ENCODE results near the gene TRIM46. TPM values are rescaled to one million over a fixed set of nuclear protein-coding genes. Genes with fewer than 3 reads are reported as not detected.
"Not testable (repeated sequence)": the region's sequence is repeated elsewhere in the genome, so short reads cannot be mapped to it uniquely, and the experiment has no call there.

Gene TRIM46
- total RNA-seq, 1 donor from 2014 or later = 1.6 TPM

DNA sequence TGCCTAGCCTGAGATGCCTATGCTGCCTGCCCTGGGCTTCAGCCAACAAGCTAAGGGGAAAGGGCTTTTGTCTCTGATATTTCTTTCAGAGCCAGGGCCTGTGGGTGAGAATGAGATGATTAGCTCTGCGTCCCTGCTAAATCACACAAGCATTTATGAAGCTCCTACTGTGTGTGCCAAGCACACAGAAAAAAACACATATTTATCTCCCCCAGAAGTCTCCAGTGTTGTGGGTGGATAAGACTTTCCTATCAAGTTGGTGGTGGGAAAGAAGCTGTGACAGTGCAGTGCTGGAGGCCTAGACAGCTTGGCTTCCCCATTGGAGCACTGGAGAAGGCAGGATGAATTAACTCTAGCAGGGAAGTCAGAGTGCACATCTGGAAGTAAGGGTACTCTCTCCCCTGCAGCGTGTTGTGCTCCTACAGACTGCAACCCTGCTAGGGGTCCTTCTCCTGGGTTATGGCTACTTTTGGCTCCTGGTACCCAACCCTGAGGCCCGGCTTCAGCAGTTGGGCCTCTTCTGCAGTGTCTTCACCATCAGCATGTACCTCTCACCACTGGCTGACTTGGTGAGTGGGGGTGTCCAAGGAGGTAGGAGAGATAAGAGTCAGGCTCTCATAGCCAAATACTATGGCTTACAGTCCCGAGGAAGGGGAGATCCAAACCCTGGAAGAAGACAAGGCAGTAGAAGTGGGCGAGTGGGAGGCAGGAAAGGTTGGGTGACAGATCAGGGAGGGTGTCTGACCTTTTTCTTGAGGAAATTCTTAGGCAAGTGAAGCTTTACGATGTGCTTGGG is 36.3 kb upstream of the TRIM46 start:
- no peak for DNase-seq (ENCODE audit: low spot score)

- peak; percentile 93 for DNase-seq (ENCODE audit: low spot score)
These were observed 33.6 kb upstream of the TRIM46 start, which contains the start of gene DPM3 for GRCh38 chr1:155139895-155140629. TSS of gene DPM3 (minus strand) at chr1:155140531. CDS start at chr1:155140240, 291 bp downstream.

DNA sequence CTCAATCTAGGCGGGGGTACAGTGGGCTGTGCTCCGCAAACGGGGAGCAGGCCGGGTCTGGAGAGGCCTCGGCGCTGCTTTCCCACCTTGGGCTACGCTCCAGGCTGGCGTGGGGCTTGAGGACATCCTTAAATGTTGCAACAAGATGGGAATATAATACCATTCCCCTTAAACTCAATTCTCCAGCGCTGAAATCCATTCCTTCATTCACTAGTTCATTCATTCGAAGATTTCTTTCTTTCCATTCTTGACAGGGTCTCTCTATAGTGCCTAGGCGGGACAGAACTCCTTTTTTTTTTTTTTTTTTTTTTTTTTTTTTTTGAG is 33.1 kb upstream of the TRIM46 start:
- DNase-seq (ENCODE audit: low spot score) = no peak

- no peak for DNase-seq (ENCODE audit: low spot score)
These were observed 31.9 kb upstream of the TRIM46 start for GRCh38 chr1:155141749-155142148.

- DNase-seq (ENCODE audit: low spot score) = no peak
These were observed 28.2 kb upstream of the TRIM46 start for GRCh38 chr1:155145491-155145890.

- not testable (repeated sequence) for DNase-seq (ENCODE audit: low spot score)
These were observed 17.5 kb upstream of the TRIM46 start for GRCh38 chr1:155155996-155156643.

- no peak for DNase-seq (ENCODE audit: low spot score)
These were observed 14.7 kb upstream of the TRIM46 start for GRCh38 chr1:155158991-155159390.

DNA sequence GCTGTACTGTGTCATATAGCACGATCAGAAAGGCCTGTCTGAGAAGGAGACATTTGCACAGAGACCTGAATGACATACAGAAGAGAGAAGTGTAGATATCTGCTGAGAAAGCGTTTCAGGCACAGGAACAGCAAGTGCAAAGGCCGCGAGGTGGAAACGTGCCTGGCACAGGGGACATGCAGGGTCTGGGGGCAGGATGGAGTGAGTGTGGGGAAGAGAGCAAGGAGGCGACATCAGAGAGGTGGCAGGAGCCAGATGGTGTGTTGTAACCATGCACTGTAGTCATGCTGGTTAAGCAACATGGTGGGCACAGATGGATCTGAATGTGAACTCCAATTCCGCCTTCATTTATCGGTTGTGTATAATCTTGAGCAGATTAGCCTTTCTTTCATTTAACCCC is 13.5 kb upstream of the TRIM46 start:
- DNase-seq (ENCODE audit: low spot score) = no peak

- not testable (repeated sequence) for DNase-seq (ENCODE audit: low spot score)
These were observed 11.0 kb upstream of the TRIM46 start for GRCh38 chr1:155162631-155163030.

DNA sequence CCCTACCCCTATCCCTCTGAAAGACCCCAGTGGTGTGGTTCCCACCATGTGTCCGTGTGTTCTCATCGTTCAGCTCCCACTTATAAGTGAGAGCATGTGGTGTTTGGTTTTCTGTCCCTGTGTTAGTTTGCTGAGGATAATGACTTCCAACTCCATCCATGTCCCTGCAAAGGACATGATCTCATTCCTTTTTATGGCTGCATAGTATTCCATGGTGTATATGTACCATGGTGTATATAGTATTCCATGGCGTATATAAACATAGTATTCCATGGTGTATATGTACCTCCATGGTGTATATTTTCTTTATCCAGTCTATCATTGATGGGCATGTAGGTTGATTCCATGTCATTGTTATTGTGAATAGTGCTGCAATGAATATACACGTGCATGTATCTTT is 9.9 kb upstream of the TRIM46 start:
- not testable (repeated sequence) for DNase-seq (ENCODE audit: low spot score)

- not testable (repeated sequence) for DNase-seq (ENCODE audit: low spot score)
These were observed 9.0 kb upstream of the TRIM46 start for GRCh38 chr1:155164625-155165024.

DNA sequence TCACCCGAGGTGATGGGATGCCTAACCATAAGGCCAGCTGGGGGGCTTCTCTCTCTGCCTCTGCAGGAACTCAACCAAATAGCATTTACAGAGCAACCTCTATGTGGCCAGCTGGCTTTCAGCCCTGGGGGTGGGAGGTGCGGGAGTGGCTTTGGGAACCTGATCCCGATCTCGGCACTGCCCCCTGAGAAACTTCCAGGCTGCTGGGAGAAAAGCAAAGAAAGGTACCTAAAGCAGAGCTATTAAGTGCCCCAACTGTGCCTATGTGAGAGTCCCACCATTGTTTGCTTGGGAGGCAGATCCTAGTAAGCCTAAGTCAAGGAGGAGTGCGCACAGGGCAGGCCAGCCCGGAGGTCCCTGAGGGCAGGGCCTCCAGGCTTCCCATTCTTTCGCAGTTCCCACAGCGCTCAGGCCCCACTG is 7.6 kb upstream of the TRIM46 start:
- peak; percentile 37 for DNase-seq (ENCODE audit: low spot score)

DNA sequence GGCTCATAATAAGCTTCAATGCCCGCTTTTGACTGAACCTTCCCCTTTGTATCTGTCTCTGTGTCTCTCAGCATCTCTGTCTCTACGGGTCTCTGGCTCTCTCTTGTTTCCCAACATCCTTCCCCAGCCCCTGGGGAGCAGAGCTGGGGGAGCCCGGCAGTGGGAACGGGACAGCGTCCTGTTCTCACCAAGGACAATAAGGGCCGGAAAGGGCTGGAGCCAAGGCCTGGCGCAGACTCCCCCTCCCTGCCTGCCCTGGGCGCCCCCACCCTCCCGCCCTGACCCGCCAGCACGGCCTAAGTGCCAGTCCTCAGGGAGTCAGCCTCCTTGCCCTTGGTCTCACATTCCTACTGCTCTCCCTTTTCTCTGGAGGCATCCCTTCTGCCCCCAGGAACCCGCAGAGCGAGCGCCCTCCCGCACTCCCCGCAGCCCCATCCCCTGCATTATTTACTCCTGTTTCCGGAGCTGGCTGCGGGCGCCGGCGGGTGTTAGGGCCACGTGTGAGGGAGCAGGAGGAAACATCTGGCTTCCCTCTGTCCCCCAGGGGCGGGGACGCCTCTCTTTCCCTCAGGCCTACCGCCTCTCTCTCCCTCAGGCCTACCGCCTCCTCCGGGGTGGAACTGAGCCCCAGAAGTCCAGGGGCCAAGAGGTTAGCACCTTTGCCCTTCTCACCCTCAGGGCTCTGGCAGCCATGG is 7.0 kb upstream of the TRIM46 start:
- DNase-seq (ENCODE audit: low spot score) = peak; percentile 51

GRCh38 chr1:155167166-155168104 is 6.2 kb upstream of the TRIM46 start:
- DNase-seq (ENCODE audit: low spot score) = peak; percentile 89

- not testable (repeated sequence) for DNase-seq (ENCODE audit: low spot score)
These were observed 5.6 kb upstream of the TRIM46 start for GRCh38 chr1:155168105-155168445.

GRCh38 chr1:155168456-155169210 is 5.0 kb upstream of the TRIM46 start:
- DNase-seq (ENCODE audit: low spot score) = peak; percentile 33

GRCh38 chr1:155169541-155169940 is 4.1 kb upstream of the TRIM46 start:
- DNase-seq (ENCODE audit: low spot score) = no peak

DNA sequence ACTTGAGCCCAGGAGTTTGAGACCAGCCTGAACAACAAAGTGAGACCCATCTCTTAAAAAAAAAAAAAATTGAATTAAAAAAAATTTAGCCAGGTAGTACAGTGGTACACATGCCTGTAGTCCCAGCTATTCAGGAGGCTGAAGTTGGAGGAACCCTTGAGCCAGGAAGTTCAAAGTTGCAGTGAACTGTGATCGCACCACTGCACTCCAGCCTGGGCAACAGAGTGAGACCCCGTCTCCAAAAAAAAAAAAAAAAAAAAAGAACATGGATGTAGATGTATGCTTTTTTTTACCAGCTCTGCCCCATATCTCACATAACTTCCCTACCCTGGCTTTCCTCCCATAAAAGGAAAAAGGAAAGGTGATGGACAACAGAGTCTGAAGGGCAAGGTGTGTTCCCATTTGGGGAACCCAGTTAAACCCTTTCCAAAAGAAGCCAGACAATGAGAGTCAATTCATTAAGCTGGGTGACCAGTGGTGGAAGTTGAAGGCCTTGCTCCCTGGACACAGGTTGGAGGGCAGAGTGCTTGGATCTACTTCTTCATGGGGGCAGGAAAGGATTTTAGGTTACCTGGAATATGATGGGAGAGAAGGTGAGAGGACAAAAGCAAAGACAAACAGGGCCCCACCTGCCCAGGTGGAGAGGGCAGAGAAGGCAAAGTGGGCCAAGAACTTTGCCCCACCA is 3.4 kb upstream of the TRIM46 start:
- peak; percentile 13 for DNase-seq (ENCODE audit: low spot score)

DNA sequence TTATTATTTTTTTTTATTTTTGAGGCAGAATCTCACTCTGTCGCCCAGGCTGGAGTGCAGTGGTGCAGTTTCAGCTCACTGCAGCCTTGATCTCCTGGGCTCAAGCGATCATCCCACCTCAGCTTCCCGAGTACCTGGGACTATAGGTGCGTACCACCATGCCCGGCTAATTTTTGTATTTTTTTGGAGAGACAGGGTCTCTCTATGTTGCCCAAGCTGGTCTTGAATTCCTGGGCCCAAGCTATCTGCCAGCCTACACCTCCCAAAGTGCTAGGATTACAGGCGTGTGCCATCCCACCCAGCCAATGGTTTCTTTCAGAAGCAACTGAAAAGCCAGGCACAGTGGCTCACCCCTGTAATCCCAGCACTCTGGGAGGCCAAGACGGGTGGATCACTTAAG is 2.8 kb upstream of the TRIM46 start:
- no peak for DNase-seq (ENCODE audit: low spot score)
